Fibroblast of lung (primary cell): ENCODE results near the gene ECEL1. TPM values are rescaled to one million over a fixed set of nuclear protein-coding genes. Genes with fewer than 3 reads are reported as not detected.
A peak's percentile ranks its signal among the peaks of the same experiment; 100 is the strongest.
"Not testable (repeated sequence)": the region's sequence is repeated elsewhere in the genome, so short reads cannot be mapped to it uniquely, and the experiment has no call there.

Source experiments
- DNase-seq, 2 donors: peaks; one replicate each; pipeline versions ENCODE4 v3.0.0 to v3.0.0-alpha.2; 2010; ENCODE audit warnings: low read depth in 2 of 2
- H2AFZ ChIP-seq: 2 replicates; pipeline ENCODE4 v1.5.1; 2012; ENCODE audit warnings: low read length, control low read depth, inconsistent platforms
- H3K27ac ChIP-seq: 2 replicates; pipeline ENCODE4 v1.5.1; 2011; ENCODE audit warnings: low read length, control low read depth; ENCODE audit not compliant: insufficient read depth
- H3K27me3 ChIP-seq: 2 replicates; pipeline ENCODE4 v1.5.1; 2011; ENCODE audit warnings: mild to moderate bottlenecking, low read length; ENCODE audit not compliant: control insufficient read depth, insufficient read depth
- H3K36me3 ChIP-seq: 2 replicates; pipeline ENCODE4 v1.5.1; 2011; ENCODE audit warnings: low read length; ENCODE audit not compliant: control insufficient read depth, insufficient read depth
- H3K4me1 ChIP-seq: 2 replicates; pipeline ENCODE4 v1.5.1; 2011; ENCODE audit warnings: low read length; ENCODE audit not compliant: control insufficient read depth, insufficient read depth; ENCODE audit errors: extremely low read depth
- H3K4me2 ChIP-seq: 2 replicates; pipeline ENCODE4 v1.5.1; 2011; ENCODE audit warnings: low read length, control low read depth; ENCODE audit not compliant: insufficient read depth; ENCODE audit errors: extremely low read depth
- H3K4me3 ChIP-seq, 4 experiments: fragments of 200-600 bp in 1 of 4; sonication (generic) in 1 of 4; replicated peaks in 1 of 4; 2 replicates each; pipeline ENCODE4 v1.5.1; 2011 to 2016; ENCODE audit warnings: low read length in 4 of 4, low read depth in 3 of 4, mild to moderate bottlenecking in 3 of 4, control low read depth in 2 of 4, inconsistent platforms in 1 of 4, mixed read lengths in 1 of 4; ENCODE audit not compliant: insufficient read depth in 1 of 4; ENCODE audit errors: control extremely low read depth in 1 of 4
- H3K79me2 ChIP-seq: 2 replicates; pipeline ENCODE4 v1.5.1; 2012; ENCODE audit warnings: mild to moderate bottlenecking, low read length, inconsistent platforms; ENCODE audit not compliant: control insufficient read depth, insufficient read depth
- H3K9ac ChIP-seq: 2 replicates; pipeline ENCODE4 v1.5.1; 2011; ENCODE audit warnings: mild to moderate bottlenecking, low read length, control low read depth; ENCODE audit not compliant: insufficient read depth
- H3K9me3 ChIP-seq: 2 replicates; pipeline ENCODE4 v1.5.1; 2012; ENCODE audit warnings: low read depth, low read length; ENCODE audit not compliant: control insufficient read depth, insufficient read depth
- H4K20me1 ChIP-seq: 2 replicates; pipeline ENCODE4 v1.5.1; 2011; ENCODE audit warnings: low read length; ENCODE audit not compliant: control insufficient read depth, insufficient read depth; ENCODE audit errors: extremely low read depth
- EZH2 ChIP-seq: IDR thresholded peaks from 2 replicates; pipeline ENCODE4 v1.5.1; 2012; ENCODE audit warnings: low read length, control low read depth, mild to moderate bottlenecking; ENCODE audit errors: missing control alignments
- polyA plus RNA-seq, 2 donors: library from polyadenylated mRNA; depleted of rRNA in 1 of 2; stranded (reverse) in 1 of 2; unstranded in 1 of 2; fragments of >200 nt; gene quantifications; 2 replicates each; pipeline ENCODE4 v1.2.1, GENCODE V29; 2011 to 2012; ENCODE audit warnings: missing spikeins in 1 of 2
- total RNA-seq: library from RNA; depleted of rRNA; stranded (reverse); fragments of >200 nt; gene quantifications from 2 replicates; pipeline ENCODE4 v1.2.1, GENCODE V29; 2014
- TF ChIP-seq, protein P1 (sequence below), 2 donors: IDR thresholded peaks in 1 of 2; conservative IDR thresholded peaks in 1 of 2; 1 replicate in 1 of 2; 2 replicates in 1 of 2; pipeline ENCODE4 v1.5.1; 2011 to 2012; ENCODE audit warnings: low read length in 2 of 2, control low read depth in 1 of 2, inconsistent platforms in 1 of 2, low read depth in 1 of 2, mild to moderate bottlenecking in 1 of 2

Gene ECEL1
- total and polyA plus RNA-seq, 2 donors (not counting 1 experiment from before 2014, with no cell fraction given) = not detected

- no peaks in the 10 kb centered on the region for H3K4me1 ChIP-seq
- no peak overlapping the region for H3K9ac ChIP-seq
- H3K9me3 ChIP-seq = no peaks in the 10 kb centered on the region
- H3K4me2 ChIP-seq = no peak overlapping the region
- no peaks in the 10 kb centered on the region for H3K79me2 ChIP-seq
- no peaks in the 10 kb centered on the region for H3K27me3 ChIP-seq
- no peak for DNase-seq
- no peaks in the 10 kb centered on the region for H3K36me3 ChIP-seq
- no peak overlapping the region for H3K27ac ChIP-seq
- H2AFZ ChIP-seq = no peak overlapping the region
- no peak for TF ChIP-seq EZH2
- TF ChIP-seq, protein P1, sequence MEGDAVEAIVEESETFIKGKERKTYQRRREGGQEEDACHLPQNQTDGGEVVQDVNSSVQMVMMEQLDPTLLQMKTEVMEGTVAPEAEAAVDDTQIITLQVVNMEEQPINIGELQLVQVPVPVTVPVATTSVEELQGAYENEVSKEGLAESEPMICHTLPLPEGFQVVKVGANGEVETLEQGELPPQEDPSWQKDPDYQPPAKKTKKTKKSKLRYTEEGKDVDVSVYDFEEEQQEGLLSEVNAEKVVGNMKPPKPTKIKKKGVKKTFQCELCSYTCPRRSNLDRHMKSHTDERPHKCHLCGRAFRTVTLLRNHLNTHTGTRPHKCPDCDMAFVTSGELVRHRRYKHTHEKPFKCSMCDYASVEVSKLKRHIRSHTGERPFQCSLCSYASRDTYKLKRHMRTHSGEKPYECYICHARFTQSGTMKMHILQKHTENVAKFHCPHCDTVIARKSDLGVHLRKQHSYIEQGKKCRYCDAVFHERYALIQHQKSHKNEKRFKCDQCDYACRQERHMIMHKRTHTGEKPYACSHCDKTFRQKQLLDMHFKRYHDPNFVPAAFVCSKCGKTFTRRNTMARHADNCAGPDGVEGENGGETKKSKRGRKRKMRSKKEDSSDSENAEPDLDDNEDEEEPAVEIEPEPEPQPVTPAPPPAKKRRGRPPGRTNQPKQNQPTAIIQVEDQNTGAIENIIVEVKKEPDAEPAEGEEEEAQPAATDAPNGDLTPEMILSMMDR (conservative IDR thresholded peaks at IDR 0.05 in 1 of 2, IDR thresholded peaks at IDR 0.05 in 1 of 2; ENCODE audit: low read depth in 1 of 2, low read length in 2 of 2) = no peak
- H4K20me1 ChIP-seq = no peaks in the 10 kb centered on the region
- no peak overlapping the region for H3K4me3 ChIP-seq
Measured at GRCh38 chr2:232447091-232447620, 40.5 kb downstream of the ECEL1 start.

DNA sequence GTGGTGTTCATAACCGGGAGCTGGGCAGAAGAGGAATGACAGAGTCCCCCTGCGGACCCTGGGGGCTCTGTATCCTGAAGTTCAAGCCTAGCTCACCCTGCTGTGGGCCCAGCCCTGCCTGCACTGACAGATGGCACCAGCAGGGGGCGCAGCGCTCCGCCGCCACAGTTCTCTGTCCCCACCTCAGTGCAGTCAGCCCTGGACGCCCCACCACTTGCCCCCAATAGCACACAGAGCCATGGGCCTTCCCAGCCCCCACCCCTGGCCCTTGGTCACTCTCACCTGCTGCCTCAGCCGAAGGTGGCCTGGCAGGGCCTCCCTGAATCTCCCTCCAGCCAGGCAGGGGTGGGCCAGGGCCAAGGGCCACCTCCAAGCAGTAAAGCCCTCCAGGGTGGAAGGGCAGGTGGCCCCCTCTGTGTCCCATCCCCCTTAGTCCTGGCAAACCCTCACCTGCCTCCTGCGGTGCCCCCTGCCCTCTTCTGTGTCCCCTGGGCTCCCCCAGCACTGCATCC, 41.3 kb downstream of the ECEL1 start:
- not testable (repeated sequence) for H3K36me3 ChIP-seq, H4K20me1 ChIP-seq, H3K9ac ChIP-seq, H3K4me1 ChIP-seq, H3K4me3 ChIP-seq, DNase-seq, H3K27me3 ChIP-seq, H2AFZ ChIP-seq, H3K27ac ChIP-seq, H3K79me2 ChIP-seq, H3K9me3 ChIP-seq, H3K4me2 ChIP-seq
- TF ChIP-seq, protein P1 (conservative IDR thresholded peaks at IDR 0.05 in 1 of 2, IDR thresholded peaks at IDR 0.05 in 1 of 2; ENCODE audit: low read depth in 1 of 2, low read length in 2 of 2) = peak in 1 of 2 donors; percentile 24

GRCh38 chr2:232445149-232445885, 42.3 kb downstream of the ECEL1 start:
- H3K9ac ChIP-seq, H4K20me1 ChIP-seq, H3K9me3 ChIP-seq, H3K36me3 ChIP-seq, DNase-seq, H3K4me3 ChIP-seq, H3K79me2 ChIP-seq, H3K4me1 ChIP-seq, H3K27ac ChIP-seq, H3K4me2 ChIP-seq, H3K27me3 ChIP-seq, H2AFZ ChIP-seq: not testable (repeated sequence)
